ENCODE results near the gene MSRB3.

MSRB3 gene

GRCh38 chr12:65324056-65324455 is 45.6 kb downstream of the MSRB3 start:
- TF ChIP-seq CTCF (conservative IDR thresholded peaks at IDR 0.05; ENCODE audit: low read depth, low read length), result no peak
- DNase-seq (ENCODE audit: low read depth), result peak; percentile 55

GRCh38 chr12:65324551-65324950 is 46.1 kb downstream of the MSRB3 start:
- H3K4me3 ChIP-seq (ENCODE audit: low read depth, low read length), result no peak overlapping the region

More at GRCh38 chr12:65324056-65324455, 45.6 kb downstream of the MSRB3 start:
- no peak overlapping the region for H3K4me3 ChIP-seq (ENCODE audit: low read depth, low read length)

DNA sequence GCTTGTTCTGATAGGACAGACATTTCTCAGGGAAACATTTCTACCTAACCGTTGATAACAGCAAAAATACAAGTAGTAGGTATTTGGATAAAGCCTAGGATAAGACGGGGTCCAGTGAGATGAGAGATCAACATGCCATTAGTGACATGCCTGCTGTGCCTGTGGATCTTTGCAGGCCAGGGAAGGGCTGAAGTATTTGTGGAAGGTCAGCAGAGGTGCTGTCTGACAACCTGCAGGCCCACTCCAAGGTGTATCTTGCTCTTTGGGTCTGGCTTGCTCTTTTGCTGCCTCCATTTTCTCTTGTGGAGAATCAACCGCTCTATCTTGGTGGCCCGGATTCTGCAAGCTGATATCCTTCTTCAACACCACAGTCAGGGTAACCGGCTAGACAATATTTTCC is 46.7 kb downstream of the MSRB3 start:
- no peak overlapping the region for H3K4me3 ChIP-seq (ENCODE audit: low read depth, low read length)
- DNase-seq (ENCODE audit: low read depth), result no peak
- TF ChIP-seq CTCF (conservative IDR thresholded peaks at IDR 0.05; ENCODE audit: low read depth, low read length), result no peak

More at GRCh38 chr12:65324551-65324950, 46.1 kb downstream of the MSRB3 start:
- no peak for TF ChIP-seq CTCF (conservative IDR thresholded peaks at IDR 0.05; ENCODE audit: low read depth, low read length)
- no peak for DNase-seq (ENCODE audit: low read depth)

DNA sequence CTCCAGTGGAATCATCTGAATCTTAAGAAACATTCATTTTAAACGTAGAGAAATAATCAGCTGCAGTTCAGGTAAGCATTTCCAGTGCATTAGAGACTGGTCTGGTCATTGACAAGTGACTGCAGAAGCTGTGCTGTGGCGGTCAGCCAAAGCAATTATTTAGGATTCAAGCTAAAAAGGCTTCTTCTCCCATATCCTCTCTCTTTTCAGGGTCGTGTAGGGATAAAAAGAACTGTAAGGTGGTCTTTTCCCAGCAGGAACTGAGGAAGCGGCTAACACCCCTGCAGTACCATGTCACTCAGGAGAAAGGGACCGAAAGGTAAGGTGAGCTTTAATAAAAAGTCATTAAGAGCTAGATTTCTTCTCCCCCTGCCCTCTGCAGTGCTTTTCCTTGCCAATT is 48.1 kb downstream of the MSRB3 start:
- TF ChIP-seq CTCF (conservative IDR thresholded peaks at IDR 0.05; ENCODE audit: low read depth, low read length), result no peak
- DNase-seq (ENCODE audit: low read depth), result no peak

GRCh38 chr12:65327207-65328076 is 49.0 kb downstream of the MSRB3 start:
- TF ChIP-seq CTCF (conservative IDR thresholded peaks at IDR 0.05; ENCODE audit: low read depth, low read length), result no peak
- peak; percentile 73 for DNase-seq (ENCODE audit: low read depth)
- H3K4me3 ChIP-seq (ENCODE audit: low read depth, low read length), result no peak overlapping the region

More for the DNA sequence above, 48.1 kb downstream of the MSRB3 start:
- no peak overlapping the region for H3K4me3 ChIP-seq (ENCODE audit: low read depth, low read length)

- no peak overlapping the region for H3K4me3 ChIP-seq (ENCODE audit: low read depth, low read length)
- TF ChIP-seq CTCF (conservative IDR thresholded peaks at IDR 0.05; ENCODE audit: low read depth, low read length), result no peak
- DNase-seq (ENCODE audit: low read depth), result no peak
These were observed 51.2 kb downstream of the MSRB3 start for GRCh38 chr12:65329721-65330120.

DNA sequence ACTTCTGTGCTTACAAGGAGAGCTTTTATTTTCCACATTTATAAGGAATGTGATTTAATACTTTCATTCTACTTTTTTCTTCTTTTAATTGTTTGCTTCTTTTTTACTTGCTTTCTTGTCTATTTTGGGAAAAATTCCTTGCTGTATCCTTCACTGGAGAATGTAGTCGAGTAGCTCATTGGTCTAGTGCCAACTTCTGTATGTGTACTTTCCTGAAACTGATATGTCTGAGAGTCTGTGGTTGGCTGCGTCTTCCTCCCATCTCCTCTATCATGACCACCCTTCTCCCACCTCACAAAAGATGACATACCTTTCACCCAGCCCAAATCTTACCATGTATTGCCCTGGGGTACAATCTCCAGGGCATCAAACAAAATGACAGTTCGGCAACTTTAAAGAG is 51.8 kb downstream of the MSRB3 start:
- peak; percentile 82 for DNase-seq (ENCODE audit: low read depth)
- H3K4me3 ChIP-seq (ENCODE audit: low read depth, low read length), result no peak overlapping the region
- no peak for TF ChIP-seq CTCF (conservative IDR thresholded peaks at IDR 0.05; ENCODE audit: low read depth, low read length)

All from choroid plexus epithelial cell (primary cell).